Kidney capillary endothelial cell (primary cell): ENCODE results near the gene HOXD13.
A peak's percentile ranks its signal among the peaks of the same experiment; 100 is the strongest.

Source experiments
- DNase-seq: peaks from one replicate; pipeline ENCODE4 v3.0.0-alpha.2; 2018; ENCODE audit warnings: low spot score

Gene HOXD13

DNA sequence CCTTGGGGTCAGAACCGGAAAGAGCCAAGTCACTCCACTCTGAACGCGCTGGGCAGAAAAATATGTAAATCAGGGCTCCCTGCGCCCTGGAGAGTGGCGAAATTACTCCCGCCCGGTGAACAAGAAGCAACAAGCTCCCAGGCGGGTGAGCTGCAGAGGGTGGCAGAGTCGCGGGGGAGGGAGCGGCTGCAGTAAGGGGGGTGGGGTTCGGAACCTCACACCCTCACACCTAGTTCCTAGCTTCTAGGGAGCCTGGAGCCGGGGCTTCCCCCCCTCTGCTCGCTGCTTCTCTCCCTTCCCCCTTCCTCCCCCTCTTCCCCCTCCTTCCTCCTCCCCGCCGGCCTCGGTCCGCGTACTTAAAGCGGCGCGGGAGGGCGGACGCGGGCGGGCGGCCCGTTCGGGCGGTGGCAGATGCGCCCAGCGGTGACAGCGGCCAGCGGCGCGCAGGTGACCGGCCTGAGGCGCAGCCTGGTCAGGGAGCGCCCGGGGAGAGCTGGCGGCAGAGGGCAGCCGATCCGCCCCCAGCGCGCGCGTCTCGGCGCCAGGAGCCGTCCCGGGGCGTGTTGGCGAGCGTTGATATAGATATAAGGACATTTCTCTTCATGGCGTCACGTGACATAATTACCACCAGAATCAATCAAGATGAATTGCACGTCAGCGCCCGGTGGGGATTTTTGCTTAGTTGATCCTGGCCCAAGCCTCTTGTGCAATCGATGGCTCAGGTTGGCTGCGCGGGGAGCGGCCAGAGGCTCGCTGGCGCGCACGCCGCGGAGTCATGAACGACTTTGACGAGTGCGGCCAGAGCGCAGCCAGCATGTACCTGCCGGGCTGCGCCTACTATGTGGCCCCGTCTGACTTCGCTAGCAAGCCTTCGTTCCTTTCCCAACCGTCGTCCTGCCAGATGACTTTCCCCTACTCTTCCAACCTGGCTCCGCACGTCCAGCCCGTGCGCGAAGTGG, 14.3 kb downstream of the HOXD13 start, which contains the start of gene HOXD11:
Gene HOXD11, plus strand, starts transcription at position 700 of the 959 bp plus-strand sequence. Its CDS starts 76 bp downstream, at position 776.
- DNase-seq = no peak

DNA sequence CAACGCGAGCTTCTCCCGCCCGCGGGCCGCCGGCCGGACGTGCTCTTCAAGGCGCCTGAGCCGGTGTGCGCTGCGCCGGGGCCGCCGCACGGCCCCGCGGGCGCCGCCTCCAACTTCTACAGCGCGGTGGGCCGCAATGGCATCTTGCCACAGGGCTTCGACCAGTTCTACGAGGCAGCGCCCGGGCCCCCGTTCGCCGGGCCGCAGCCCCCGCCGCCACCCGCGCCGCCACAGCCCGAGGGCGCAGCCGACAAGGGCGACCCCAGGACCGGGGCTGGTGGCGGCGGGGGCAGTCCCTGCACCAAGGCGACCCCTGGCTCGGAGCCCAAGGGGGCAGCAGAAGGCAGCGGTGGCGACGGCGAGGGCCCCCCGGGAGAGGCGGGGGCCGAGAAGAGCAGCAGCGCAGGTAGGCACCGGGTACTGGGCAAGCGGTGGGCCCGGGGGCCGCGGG, 15.2 kb downstream of the HOXD13 start:
- DNase-seq = no peak

DNA sequence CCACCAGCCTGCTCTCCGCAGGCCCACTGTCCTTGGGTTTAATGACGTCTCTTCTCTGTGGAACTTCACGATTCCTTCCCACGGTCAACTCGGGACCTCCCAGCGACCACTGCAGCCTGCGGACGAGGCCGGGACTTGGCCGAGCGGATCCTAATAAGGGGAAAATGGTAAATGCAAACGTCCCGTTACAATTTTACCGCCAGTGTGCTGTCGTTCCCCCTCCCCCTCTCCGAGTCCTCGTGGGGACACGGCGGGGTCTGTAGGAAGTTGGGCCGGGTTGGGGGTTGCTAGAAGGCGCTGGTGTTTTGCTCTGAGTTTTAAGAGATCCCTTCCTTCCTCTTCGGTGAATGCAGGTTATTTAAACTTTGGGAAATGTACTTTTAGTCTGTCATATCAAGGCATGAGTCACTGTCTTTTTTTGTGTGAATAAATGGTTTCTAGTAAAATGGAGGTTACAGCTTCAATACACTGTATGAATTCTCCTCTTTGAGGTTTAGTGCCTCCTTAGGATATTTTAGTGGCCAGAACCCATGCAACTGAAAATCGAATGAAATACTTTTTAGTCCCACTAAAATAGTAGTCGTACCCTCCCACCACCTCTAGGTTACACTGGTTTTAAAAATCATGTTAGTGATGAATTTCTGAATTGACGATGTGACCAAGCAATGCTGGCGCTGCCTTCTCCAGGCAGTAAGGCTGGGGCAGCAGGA, 16.8 kb downstream of the HOXD13 start:
- no peak for DNase-seq

DNA sequence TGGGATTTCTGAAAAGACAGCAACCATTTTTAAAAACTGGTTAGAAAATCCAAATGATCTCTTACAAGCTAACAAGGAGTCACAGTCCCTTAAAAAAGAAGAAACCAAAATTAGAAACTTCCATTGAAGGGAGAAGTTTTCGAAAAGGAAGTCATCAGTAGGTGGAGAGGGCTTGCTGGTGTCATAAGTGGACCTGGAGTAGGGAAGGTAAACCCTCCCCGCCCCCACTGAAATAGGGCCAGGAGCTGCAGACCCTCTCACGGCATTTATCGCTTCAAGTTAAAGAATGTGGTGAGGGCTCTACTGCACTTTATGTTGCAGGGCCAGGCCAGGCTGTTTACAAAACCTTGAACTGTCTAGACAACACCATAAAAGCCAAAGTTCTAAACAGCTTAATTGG, 17.4 kb downstream of the HOXD13 start:
- no peak for DNase-seq

DNA sequence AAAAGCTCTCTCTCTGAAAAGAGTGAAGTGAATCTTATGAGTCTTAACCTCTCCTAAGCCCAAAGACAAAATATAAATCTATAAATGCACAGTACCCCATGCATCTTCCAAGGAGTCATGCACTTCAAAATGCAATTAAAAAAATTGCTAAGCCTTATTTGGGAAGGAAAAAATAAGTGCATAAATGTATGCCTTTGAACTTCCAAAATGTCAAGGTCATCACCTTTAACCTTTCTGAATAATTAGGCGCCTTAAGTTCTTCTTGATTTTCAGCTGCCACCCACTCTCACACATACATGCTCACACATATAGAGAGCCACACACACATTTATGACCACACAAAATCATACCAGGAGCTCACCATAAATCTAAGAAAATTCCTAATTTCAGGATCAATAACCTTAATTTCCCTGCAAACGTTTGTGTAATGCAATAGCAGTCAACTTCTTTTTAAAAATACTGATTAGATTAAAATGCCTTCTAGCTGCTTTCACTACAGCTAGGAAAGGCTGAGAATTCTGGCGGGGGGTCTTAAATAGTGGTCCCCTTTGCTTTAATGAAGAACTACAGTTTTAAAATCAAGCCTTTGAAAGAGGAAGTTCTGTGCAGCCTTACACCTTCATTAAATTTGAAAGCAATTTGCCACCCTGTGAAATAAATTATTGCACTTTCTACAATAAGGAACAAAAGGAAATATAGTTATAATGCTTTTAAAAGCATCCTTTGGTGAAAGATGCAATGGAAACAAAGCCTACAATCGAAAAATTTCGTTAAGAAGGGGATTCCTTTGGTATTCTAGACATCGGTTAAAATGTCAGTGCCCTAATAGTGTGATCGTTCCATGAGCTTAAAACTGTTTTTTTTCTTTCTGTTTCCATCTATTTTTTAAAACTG, 18.1 kb downstream of the HOXD13 start:
- no peak for DNase-seq

DNA sequence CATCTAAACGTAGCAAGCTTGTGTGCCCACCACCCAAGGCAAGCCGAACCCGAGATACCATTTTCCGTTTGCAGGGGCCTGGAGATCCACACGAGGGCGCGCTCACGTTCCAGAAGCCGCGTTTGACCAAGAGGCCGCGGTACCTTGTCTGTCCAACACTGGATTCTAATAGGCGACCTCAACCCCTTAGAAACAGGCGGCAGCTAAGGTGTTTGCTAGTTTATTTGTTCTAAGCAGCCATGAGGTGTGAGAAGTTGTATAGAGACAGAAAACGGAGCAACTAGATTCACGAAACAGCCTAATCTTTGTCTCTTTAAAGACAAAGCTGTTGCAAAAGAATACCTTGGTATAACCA, 18.8 kb downstream of the HOXD13 start:
- DNase-seq = peak; percentile 62

DNA sequence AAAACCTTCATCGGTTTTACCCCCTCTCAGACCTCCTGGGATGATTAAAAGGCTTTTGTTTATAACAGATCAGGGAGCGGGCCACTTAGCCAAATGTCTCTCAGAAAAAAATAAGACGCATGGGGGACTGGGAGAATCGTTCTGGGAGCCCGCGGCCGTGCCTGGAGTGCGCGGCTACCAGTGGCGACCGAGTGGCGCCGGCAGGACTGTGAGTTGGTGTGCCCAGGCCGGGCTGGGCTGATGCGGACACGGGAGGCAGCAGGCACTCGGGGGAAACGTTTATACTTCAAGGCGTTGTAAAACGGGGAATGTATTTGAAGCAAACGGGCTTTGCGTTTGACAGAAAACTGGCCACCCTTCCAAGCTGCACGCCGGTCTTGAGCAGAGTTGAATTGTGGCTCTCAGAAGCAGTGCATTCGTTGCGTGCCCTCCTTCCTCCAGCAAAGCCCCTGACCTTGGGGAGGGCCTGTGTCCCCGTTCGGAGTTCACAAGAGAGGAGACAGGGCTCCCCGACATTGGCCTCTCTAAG, 19.4 kb downstream of the HOXD13 start:
- DNase-seq = no peak

DNA sequence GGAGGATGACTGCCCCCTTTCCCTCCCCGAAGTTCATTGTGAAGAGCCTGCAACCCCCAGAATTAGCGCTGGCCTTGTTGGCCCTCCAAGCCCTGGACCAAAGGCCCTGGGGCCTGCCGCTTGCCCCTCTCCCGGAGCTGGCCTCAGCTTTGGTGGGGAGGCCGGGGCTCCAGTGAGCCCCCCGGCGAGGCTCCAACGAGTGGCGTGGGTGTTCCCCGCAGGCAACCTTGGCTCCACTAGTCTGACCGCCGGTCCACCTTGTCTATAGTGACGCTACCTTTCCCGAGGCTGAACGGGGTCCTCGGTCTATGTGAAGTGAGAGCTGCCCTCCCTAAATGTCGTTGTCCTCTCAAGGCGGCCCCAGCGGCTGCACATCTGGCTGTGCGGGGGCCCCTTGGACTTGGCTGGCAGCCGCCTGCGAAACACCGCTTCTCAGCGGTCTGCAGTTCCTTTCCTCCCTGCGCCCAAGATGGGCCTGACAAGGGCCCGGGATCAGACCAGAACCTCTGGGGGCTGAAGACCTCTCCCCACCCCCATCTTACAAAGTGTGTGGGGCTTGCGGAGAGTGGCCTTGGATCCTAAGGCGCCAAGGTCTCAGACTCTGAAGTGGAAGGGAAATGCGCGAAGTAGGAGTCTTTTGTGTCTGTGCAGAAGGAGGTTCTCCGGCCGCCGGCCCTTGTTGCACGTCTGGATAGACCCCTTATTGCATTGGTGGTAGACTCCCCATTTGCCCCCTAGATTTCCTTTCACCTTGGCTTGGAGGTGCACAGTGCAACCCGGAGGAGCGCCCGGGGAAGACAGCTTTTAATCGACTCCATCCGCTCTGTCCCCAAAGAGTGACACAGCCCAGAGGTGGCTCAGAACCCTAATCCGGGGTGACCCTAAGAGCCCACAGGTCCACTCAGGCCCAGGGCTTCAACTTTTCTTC, 20.1 kb downstream of the HOXD13 start:
- no peak for DNase-seq

DNA sequence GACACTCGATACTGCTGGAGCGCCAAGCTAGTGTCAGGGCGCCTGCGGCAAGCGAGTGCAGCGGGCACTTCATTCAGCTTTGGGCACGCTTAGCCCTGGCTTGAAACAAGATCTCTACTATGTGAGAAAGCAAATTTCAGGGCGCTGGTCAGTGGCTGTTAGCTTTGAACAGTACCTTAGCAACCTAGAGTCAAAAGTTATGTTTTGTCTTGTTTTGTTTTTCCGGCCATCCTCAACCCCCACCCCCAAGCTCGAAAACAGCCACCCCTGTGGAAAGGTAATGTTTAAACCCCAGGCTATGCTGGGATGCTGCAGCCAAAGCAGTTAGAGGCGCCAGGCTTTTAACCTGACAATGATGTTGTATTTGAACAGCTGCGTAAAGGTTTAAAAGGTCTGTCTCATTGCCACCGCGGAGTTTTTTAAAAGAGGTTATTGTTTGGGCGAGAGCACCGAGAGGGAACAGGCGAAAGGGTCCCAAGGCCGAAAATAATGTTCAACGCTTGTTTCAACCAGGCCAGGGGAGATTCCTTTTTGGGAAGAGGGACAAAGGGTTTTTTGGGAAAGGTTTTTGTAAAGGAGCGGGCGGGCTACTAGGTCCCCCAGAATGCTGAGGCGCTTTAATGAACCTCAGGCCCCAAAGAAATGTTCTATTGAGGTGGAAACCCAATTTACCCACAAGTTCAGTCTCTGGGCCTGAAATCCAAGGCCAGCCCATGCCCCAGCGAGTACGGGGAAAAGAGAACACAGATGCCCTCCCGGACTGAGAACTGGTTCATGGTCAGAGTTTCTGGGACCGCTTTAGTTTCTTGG, 21.8 kb downstream of the HOXD13 start:
- DNase-seq = no peak

DNA sequence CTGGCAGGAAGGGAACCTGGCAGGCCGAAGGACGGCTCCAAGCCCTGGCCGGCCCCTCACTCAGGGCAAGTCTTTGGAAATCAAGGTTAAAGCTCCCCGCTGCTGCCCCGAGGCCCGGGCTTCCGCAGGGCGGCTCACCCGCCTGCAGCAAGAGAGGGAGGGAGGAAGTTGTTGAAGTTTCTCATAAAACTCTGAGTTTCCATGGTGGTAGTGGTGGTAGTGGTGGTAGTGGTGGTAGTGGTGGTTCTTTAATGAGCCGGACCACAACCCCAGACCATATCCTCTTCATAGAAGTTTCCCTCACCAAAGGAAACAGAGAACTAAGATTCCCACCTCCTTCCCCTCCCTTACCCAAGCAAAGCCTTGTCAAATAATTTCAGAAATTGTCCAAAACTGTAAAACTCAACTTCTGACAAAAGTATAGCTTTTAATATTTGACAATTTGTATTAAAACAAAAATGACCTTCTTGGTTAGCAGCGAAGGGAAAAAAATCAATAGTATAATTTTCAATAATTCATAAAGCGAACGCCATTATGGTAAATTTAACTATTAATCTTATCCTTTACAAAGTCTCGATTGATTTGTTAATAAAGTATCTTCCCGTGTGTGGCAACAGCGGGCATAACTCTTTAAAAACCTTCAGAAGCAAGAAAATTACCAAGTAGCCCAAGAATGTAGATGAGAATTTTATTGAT, 22.6 kb downstream of the HOXD13 start:
- no peak for DNase-seq

DNA sequence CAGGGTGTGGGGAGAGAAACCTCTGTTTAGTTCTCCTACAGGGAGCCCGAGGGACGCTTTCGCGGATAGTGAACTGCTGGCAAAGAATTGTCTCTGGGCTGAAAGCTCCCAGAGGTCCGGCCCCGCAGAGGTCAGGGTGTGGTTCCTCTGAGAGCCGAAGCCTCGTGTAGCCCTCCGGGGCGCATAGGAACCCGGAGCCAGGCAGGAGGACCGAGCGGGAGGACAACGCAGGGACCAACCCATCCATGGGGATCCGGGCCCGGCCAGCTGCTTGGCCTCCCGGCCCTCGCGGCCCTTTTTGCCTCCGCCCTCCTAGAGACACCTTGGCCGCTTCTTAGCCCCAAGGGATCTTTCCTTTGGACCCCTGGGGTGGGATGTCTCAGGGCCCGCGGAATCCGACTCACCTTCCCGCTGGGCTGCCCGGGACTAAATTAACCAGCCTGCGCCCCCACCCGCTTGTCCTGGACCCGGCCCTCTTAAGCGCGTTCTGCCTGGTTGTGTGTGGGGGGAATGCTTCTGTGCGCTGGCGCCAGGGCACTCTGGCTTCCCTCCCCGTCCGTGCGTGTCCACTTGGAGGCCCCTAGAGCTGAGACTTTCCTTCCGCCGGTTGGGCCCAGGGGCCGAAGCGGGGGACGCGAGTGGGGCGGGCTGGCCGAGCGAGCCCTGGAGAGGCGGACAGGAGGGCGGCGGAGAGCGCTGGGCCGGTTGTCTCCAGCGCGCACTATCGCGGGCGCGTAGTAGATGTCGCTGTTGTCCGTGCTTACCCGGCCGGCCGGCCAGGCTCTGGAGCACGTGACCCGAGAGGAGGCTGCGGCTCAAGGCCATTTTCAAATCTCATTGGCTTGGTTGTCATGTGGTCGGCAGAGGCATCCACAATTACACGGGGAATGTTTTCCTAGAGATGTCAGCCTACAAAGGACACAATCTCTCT, 23.6 kb downstream of the HOXD13 start, which contains the start of gene HOXD10:
Gene HOXD10, plus strand, starts transcription at position 896 of the 931 bp plus-strand sequence. CDS start 56 bp downstream, outside the sequence.
- peak; percentile 80 for DNase-seq

DNA sequence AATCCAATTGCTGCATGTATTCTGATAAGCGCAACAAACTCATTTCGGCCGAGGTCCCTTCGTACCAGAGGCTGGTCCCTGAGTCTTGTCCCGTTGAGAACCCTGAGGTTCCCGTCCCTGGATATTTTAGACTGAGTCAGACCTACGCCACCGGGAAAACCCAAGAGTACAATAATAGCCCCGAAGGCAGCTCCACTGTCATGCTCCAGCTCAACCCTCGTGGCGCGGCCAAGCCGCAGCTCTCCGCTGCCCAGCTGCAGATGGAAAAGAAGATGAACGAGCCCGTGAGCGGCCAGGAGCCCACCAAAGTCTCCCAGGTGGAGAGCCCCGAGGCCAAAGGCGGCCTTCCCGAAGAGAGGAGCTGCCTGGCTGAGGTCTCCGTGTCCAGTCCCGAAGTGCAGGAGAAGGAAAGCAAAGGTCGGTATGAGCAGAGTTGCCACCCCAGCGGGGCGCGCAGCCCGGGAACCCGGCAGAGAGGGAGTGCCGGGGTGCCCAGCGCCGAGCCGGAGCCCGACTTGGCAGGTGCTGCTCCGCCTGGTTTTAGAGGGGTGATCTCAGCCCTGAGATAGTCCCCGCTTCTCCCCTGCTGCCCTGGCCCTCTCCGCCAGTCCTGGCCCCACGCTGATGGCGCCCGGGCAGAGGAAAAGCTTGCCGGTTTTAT, 24.8 kb downstream of the HOXD13 start:
- DNase-seq = no peak

DNA sequence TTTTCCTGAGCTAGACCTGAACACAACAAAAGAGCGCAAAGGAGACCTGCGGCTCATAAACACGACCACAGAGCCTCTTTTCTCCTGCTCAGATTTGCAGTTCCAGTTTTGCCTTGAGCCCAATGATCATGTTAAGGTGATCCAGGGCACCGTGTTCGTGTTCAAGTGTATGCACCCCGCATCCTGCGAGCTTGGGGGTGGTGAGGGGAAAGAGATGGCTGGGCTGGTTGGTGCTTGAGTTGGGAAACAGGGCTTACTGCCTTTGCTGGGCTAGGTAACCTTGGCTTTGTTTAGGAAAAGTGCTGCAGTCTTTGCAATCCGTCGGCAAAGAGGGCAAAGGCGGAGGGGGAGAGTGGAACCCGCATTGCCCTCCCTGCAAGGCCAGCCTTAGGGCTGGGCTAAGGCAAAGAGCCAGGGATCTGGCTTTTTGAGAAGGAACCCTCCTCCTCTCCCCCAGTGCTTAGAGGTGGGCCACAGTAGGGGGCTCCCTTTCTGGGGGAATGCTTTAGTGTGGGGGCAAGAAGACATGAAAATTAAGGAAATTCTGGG, 25.4 kb downstream of the HOXD13 start:
- no peak for DNase-seq

DNA sequence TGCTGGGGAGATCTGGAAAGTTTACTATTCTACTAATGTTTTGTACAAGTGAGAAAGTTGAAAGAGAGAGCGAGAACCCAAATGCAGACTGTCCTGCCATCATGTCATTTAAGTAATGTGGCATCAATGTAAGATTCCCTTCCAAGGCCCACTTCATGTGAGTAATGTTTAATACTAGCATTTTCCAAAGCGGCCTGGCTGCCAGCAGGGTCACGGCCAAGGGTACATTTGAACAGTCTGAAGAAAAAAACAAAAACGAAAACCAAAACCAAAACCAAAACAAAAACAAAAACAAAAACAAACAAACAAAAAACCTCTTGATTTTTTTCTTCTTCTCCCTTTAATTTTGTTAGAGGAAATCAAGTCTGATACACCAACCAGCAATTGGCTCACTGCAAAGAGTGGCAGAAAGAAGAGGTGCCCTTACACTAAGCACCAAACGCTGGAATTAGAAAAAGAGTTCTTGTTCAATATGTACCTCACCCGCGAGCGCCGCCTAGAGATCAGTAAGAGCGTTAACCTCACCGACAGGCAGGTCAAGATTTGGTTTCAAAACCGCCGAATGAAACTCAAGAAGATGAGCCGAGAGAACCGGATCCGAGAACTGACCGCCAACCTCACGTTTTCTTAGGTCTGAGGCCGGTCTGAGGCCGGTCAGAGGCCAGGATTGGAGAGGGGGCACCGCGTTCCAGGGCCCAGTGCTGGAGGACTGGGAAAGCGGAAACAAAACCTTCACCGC, 26.2 kb downstream of the HOXD13 start:
- peak; percentile 55 for DNase-seq

DNA sequence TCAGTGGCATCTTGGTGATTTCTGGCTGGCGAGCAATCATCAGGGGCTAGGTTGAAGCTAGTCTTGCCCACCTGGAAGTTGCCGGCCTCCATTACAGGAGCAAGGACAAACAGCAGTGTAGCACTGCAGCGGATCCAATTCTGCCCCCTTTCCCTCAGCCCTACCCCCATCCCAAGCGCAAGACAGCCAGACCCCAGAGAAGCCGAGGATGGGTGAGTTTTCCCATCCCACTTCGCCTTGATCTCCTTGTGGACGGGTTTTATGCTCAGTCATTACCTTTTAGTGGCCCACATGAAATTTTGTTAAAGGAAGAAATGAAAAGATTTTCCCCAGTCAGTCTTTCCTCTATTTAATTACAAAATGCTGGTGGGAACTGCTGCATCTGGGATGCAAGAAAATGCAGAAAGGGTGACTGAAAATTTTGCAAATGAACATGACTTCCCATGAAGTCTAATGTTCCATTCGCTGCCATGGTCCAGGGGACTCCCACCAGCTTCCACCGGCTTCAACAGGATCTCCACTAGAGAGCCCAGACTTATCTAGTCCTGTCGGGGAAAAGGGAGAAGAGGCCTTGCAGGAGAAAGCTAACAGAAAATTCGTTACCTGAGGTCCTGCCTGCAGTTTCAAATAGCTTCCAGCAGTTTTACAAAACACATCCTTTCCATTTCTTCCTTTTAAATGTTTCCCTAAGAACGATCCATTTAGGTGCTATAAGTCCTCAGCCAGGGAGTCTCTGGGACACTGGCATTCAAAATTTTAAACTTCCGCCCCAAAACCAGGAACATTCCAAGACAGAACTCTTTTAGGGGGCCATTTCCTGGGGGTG, 28.1 kb downstream of the HOXD13 start:
- no peak for DNase-seq
